ENCODE results near the gene PDE6B.

Gene PDE6B

DNA sequence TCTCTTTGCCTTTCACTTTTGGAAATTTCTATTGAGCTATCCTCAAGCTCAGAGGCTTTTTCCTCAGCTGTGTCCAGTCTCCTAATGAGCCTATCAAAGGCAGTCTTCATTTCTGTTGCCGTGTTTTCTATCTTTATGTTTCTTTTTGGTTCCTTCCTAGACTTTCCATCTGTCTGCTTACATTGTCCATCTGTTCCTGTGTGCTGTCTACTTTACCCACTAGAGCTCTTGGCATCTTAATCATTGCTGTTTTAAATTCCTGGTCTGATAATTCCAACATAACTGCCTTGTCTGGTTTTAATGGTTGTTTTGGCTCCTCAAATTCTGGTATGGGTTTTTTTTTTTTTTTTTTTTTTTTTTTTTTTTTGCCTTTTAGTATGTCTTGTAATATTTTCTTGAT, 9.3 kb upstream of the PDE6B start:
- TF ChIP-seq, protein P1, sequence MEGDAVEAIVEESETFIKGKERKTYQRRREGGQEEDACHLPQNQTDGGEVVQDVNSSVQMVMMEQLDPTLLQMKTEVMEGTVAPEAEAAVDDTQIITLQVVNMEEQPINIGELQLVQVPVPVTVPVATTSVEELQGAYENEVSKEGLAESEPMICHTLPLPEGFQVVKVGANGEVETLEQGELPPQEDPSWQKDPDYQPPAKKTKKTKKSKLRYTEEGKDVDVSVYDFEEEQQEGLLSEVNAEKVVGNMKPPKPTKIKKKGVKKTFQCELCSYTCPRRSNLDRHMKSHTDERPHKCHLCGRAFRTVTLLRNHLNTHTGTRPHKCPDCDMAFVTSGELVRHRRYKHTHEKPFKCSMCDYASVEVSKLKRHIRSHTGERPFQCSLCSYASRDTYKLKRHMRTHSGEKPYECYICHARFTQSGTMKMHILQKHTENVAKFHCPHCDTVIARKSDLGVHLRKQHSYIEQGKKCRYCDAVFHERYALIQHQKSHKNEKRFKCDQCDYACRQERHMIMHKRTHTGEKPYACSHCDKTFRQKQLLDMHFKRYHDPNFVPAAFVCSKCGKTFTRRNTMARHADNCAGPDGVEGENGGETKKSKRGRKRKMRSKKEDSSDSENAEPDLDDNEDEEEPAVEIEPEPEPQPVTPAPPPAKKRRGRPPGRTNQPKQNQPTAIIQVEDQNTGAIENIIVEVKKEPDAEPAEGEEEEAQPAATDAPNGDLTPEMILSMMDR (IDR thresholded peaks at IDR 0.05) = no peak

DNA sequence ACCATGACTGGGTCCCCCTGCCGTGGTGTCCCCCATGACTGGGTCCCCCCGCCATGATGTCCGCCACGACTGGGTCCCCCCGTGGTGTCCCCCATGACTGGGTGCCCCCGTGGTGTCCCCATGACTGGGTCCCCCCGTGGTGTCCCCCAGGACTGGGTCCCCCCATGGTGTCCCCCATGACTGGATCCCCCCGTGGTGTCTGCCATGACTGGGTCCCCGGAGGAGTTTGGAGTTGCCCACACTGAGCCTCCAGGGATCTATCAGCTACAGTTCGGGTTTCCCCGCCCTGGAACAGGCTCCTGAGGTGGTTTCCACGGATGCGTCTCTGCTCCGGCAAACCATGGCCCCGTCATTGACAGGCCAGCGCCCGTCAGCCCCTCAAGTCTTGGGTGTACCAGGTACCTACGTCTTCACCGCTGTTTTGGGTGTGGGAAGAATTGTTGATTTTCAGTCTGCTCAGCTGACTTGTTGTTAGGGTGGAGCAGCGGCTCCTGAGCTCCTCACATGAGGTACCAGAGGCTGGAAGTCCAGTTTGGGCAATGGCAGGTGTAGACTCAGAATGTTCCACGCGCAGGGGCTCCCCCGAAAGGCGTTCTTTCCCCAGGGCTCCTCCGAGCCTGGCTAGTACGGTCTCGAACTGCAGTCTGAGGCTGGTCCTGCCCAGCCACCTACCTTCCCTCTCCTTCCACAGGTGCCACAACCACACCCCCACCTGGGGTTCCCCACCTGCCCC, 8.3 kb upstream of the PDE6B start:
- TF ChIP-seq, protein P1 (IDR thresholded peaks at IDR 0.05) = no peak

DNA sequence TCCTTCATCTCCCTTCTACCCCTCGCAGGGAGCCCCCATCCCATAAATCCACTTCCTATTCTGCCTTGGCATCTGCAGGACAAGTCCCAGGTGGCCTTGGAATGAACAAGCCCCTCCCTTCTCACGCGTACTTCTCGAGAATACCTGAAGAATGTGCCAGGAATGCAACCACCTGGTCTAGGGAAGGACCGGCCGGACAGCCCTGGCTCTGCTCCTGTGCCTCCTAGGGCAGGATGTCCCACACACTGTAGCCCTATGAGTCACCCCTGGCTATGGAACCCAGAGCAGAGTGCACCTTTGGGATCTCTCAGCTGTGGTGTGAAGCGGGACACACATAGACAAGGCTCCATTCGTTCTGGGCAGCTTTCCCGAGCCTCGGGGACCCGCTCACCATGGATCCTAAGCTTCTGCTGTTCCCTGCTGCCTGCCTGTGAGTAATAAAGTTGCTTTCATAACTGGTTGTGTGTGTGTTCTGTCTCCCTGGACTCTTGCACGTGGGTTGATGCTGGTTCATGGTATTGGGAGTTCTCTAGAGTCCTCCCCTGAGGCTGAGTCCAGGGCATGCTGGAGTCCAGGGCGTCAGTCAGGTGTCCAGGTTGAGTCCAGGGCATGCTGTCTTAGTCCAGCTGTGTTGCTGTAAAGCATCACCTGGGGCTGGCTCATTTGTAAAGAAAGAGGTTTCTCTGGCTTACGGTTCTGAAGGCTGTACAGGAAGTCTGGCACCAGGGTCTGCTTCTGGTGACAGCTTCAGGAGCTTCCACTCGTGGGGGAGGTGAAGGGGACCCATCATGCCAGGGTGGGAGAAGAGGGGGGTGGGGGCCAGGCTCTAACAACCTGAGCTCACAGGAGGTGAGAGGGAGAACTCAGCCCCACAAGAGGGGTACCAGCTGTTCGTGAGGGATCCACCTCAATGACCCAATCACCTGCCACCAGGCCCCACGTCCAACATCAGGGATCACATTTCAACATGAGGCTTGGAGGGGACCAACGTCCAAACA, 7.4 kb upstream of the PDE6B start:
- TF ChIP-seq, protein P1 (IDR thresholded peaks at IDR 0.05) = no peak

DNA sequence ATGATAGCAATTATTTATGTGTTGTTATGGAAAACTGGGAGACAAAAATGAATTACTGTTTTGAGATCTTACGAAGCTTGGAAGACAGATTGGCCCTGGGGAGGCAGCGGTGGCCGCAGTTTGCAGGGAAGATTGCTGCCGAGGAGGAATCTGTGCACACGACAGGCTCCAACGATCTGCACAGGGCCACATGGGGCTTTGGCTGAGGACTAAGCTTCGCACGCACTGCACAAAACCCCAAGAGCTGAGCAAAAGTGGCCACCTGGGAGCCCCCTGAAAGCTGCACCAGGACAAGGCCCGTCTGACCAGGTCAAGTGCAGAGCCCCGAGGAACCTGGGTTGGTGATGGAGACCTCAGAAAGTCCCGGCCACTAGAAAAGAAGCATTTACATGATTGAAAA, 5.2 kb upstream of the PDE6B start:
- TF ChIP-seq, protein P1 (IDR thresholded peaks at IDR 0.05) = no peak

DNA sequence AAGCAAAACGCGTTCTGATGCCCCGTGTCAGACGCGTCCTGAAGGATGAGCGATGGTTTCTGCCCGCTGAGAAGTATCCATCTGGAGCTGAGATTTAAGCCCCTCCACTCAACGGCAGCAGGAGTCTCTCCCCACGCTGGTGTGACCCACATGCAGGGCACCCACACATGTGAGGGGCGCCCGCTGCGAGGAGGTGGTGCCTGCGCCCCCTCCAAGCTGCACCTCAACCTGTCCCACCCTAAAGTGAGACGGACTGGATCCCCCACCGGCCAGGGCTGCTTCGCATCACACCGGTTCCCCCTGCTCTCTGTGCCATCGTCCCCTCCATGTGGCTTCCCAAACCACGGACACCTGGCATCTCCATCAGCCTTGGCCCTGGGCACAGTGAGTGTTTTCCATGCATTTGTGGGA, 4.5 kb upstream of the PDE6B start:
- TF ChIP-seq, protein P1 (IDR thresholded peaks at IDR 0.05) = no peak

DNA sequence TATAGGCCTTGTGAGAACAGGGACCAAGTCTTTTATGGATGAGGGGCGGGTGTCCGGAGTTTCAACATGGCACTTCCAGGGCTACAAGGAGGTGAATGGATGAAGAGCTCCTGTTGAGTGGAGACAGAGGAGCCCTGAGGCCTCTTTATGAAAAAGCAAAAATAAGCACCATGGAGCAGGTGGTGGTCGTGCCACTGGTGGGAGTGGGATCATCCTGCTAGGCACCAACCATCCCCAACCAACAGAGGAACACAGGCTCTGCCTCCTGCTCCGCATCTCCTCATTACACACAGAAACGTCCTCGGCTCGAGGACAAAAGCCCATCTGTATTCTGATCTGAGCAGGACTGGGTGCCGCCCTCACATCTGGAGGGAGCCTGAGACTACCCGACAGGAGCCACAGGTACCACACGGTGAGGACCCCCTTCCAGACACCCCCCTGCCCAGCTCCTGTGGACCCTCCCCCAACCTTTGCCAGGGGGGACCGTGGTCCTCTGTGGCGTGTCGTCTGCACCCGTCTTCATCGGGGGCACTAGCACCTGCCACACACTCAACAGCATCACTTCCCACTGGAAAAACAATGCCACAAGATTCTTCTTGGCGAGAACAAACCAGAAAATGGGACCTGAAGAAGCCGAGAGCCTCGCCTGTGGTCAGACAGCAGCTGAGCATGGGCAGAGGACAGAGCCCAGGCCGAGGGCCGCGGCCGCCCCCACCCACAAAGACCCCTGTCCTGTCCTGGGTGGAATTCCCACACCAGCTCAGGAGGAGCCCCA, 3.9 kb upstream of the PDE6B start:
- TF ChIP-seq, protein P1 (IDR thresholded peaks at IDR 0.05) = no peak

Measured in LNCAP (cell line).